ENCODE measurements around the gene IFNA4. TPM values are rescaled to one million over a fixed set of nuclear protein-coding genes. Genes with fewer than 3 reads are reported as not detected.
A peak's percentile ranks its signal among the peaks of the same experiment; 100 is the strongest.
"Not testable (repeated sequence)": the region's sequence is repeated elsewhere in the genome, so short reads cannot be mapped to it uniquely, and the experiment has no call there.

Gene IFNA4
- polyA plus RNA-seq, 1 donor from 2014 or later: not detected

GRCh38 chr9:21194867-21195776 is 7.7 kb upstream of the IFNA4 start:
- not testable (repeated sequence) for H3K36me3 ChIP-seq (ENCODE audit: insufficient read depth, low read length); H3K9me3 ChIP-seq (ENCODE audit: low read length); H3K9ac ChIP-seq (ENCODE audit: low read length); H2AFZ ChIP-seq (ENCODE audit: low read depth, low read length); H3K27ac ChIP-seq (ENCODE audit: low read length); H3K79me2 ChIP-seq (replicated peaks; ENCODE audit: insufficient read depth, low read length); H3K27me3 ChIP-seq (ENCODE audit: insufficient read depth, low read depth, low read length); H3K4me3 ChIP-seq (ENCODE audit: low read length); H3K9me2 ChIP-seq (ENCODE audit: insufficient read depth, low read length); H3F3A ChIP-seq (ENCODE audit: insufficient read depth, low read length, poor library complexity, severe bottlenecking); H3K4me2 ChIP-seq (ENCODE audit: low read length); H4K20me1 ChIP-seq (ENCODE audit: insufficient read depth)
- TF ChIP-seq SMC3 (conservative IDR thresholded peaks at IDR 0.05; ENCODE audit: poor library complexity): peak; percentile 53
- peak; percentile 57 for TF ChIP-seq RAD21 (conservative IDR thresholded peaks at IDR 0.05)
- peak; percentile 64 for TF ChIP-seq CTCF (IDR thresholded peaks at IDR 0.05; ENCODE audit: poor library complexity, severe bottlenecking)

- not testable (repeated sequence) for H3K9ac ChIP-seq (ENCODE audit: low read length); H3K27ac ChIP-seq (ENCODE audit: low read length); H3K27me3 ChIP-seq (ENCODE audit: insufficient read depth, low read depth, low read length); H3K36me3 ChIP-seq (ENCODE audit: insufficient read depth, low read length); H3K4me3 ChIP-seq (ENCODE audit: low read length); H3K9me2 ChIP-seq (ENCODE audit: insufficient read depth, low read length); H3K79me2 ChIP-seq (replicated peaks; ENCODE audit: insufficient read depth, low read length); H4K20me1 ChIP-seq (ENCODE audit: insufficient read depth); H3F3A ChIP-seq (ENCODE audit: insufficient read depth, low read length, poor library complexity, severe bottlenecking); H2AFZ ChIP-seq (ENCODE audit: low read depth, low read length); H3K9me3 ChIP-seq (ENCODE audit: low read length); H3K4me2 ChIP-seq (ENCODE audit: low read length)
- peak; percentile 51 for TF ChIP-seq CTCF (IDR thresholded peaks at IDR 0.05; ENCODE audit: poor library complexity, severe bottlenecking)
Measured at GRCh38 chr9:21182810-21183736, 4.3 kb downstream of the IFNA4 start.

GRCh38 chr9:21174671-21175070 is 12.7 kb downstream of the IFNA4 start:
- no peaks in the 10 kb centered on the region for H3F3A ChIP-seq (ENCODE audit: insufficient read depth, low read length, poor library complexity, severe bottlenecking)
- no peaks in the 10 kb centered on the region for H3K9me3 ChIP-seq (ENCODE audit: low read length)
- H3K36me3 ChIP-seq (ENCODE audit: insufficient read depth, low read length): no peaks in the 10 kb centered on the region

More at GRCh38 chr9:21174671-21175070, 12.7 kb downstream of the IFNA4 start:
- no peaks in the 10 kb centered on the region for H3K79me2 ChIP-seq (replicated peaks; ENCODE audit: insufficient read depth, low read length)
- H3K4me3 ChIP-seq (ENCODE audit: low read length): no peak overlapping the region
- no peak overlapping the region for H3K4me2 ChIP-seq (ENCODE audit: low read length)
- TF ChIP-seq EP300 (conservative IDR thresholded peaks at IDR 0.05; ENCODE audit: poor library complexity, severe bottlenecking) (no peak), CTCF (IDR thresholded peaks at IDR 0.05; ENCODE audit: poor library complexity, severe bottlenecking) (no peak), EZH2 (IDR thresholded peaks at IDR 0.05; ENCODE audit: borderline replicate concordance, insufficient read depth, low read length, poor library complexity, severe bottlenecking) (no peak), RAD21 (conservative IDR thresholded peaks at IDR 0.05) (no peak), POLR2AphosphoS5 (IDR thresholded peaks at IDR 0.05) (no peak), TAF1 (IDR thresholded peaks at IDR 0.05; ENCODE audit: low read depth) (no peak), SMC3 (conservative IDR thresholded peaks at IDR 0.05; ENCODE audit: poor library complexity) (no peak)
- no peaks in the 10 kb centered on the region for H3K9me2 ChIP-seq (ENCODE audit: insufficient read depth, low read length)
- H4K20me1 ChIP-seq (ENCODE audit: insufficient read depth): no peaks in the 10 kb centered on the region
- no peak overlapping the region for H3K9ac ChIP-seq (ENCODE audit: low read length)
- no peak overlapping the region for H2AFZ ChIP-seq (ENCODE audit: low read depth, low read length)
- H3K27me3 ChIP-seq (ENCODE audit: insufficient read depth, low read depth, low read length): no peaks in the 10 kb centered on the region
- H3K27ac ChIP-seq (ENCODE audit: low read length): no peak overlapping the region
